ENCODE measurements around the gene NECAP2.

GRCh38 chr1:16458831-16459230 is 18.3 kb downstream of the NECAP2 start:
- TF ChIP-seq PKNOX1 (IDR thresholded peaks at IDR 0.05), result no peak
- TF ChIP-seq SP1 (IDR thresholded peaks at IDR 0.05), result no peak
- no peak for TF ChIP-seq ARNT (IDR thresholded peaks at IDR 0.05)
- TF ChIP-seq FOXK2 (IDR thresholded peaks at IDR 0.05), result no peak
- no peak for TF ChIP-seq L3MBTL2 (conservative IDR thresholded peaks at IDR 0.05)
- TF ChIP-seq FOXM1 (IDR thresholded peaks at IDR 0.05; ENCODE audit: borderline replicate concordance), result no peak
- TF ChIP-seq CTBP1 (IDR thresholded peaks at IDR 0.05; ENCODE audit: borderline replicate concordance), result no peak
- no peak for TF ChIP-seq SUZ12 (IDR thresholded peaks at IDR 0.05)
- TF ChIP-seq ELF4 (IDR thresholded peaks at IDR 0.05), result no peak
